IPS DF 6.9 (cell line): ENCODE measurements around the gene LRP1.

Source experiments
- DNase-seq: peaks from one replicate; pipeline ENCODE4 v3.0.0-alpha.2; 2013; ENCODE audit warnings: low read depth, low spot score
- H3K27ac ChIP-seq: one replicate; pipeline ENCODE4 v1.5.1; 2013; ENCODE audit warnings: low read length, control low read depth
- H3K27me3 ChIP-seq: 2 replicates; pipeline ENCODE4 v1.6.1; 2013; ENCODE audit warnings: mild to moderate bottlenecking, low read length; ENCODE audit not compliant: control insufficient read depth, insufficient read depth
- H3K36me3 ChIP-seq: 2 replicates; pipeline ENCODE4 v1.6.1; 2013; ENCODE audit warnings: low read length; ENCODE audit not compliant: control insufficient read depth, insufficient read depth
- H3K4me1 ChIP-seq: 2 replicates; pipeline ENCODE4 v1.6.1; 2013; ENCODE audit warnings: low read length; ENCODE audit not compliant: control insufficient read depth, insufficient read depth
- H3K4me3 ChIP-seq: 2 replicates; pipeline ENCODE4 v1.5.1; 2013; ENCODE audit warnings: mild to moderate bottlenecking, low read length
- H3K9me3 ChIP-seq: 2 replicates; pipeline ENCODE4 v1.6.1; 2013; ENCODE audit warnings: low read length, inconsistent platforms; ENCODE audit not compliant: control insufficient read depth, insufficient read depth
- WGBS: extraction: QIAGEN DNeasy Blood & Tissue Kit; methylation state at CpG from one replicate; pipeline ENCODE4 v1.1.7; 2013; ENCODE audit warnings: mixed read lengths, missing lambda C conversion rate; ENCODE audit not compliant: insufficient read length, insufficient coverage; 5-methylcytosine and 5-hydroxymethylcytosine counted together

The LRP1 gene

DNA sequence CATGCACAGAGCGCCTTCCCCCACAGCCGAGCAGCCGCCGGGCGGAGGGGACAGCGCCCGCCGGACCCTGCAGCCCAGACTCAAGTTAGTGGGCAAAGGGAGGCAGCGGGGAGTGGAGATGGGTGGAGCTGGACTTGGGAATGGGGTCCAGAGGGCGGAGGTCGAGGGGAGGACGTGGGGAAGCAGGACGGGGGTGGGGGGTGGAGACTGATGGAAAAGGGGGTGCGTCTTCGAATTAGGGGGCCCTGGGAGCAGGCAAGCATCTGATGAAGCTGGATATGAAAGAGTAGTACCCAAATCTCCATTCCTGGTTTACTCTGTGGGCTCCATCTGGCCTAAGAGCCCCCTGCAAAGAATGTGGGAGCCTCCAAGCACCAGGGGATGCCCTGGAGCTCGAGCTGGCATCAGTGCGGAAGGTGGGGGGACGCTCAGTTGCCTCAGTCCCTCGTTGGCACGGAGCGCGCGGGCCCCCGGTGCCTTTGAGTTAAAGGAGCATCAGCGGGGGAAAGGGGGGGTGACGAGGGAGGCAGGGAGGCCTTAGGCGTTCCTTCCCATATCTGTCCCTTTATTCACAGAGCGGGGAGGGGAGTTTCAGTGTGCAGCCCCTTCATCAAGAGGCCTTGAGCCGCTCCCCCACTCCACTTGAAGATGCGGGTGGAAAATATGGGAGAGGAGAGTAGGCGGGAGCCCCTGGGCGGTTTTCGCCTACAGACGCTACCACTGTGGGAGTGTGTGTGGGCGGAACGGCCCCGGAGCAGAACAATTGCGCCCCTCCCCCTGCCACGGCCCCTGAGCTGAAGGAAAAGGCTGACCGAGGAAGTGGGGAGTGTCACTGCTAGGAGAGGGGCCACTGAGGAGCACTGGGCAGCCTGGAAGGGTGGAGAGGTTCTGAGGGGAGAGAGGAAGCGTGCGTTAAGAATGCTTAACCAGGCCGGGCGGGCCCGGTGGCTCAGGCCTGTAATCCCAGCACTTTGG is 38.7 kb upstream of the LRP1 start:
- WGBS: no CpG with 5 or more reads among the region's 45 CpGs

DNA sequence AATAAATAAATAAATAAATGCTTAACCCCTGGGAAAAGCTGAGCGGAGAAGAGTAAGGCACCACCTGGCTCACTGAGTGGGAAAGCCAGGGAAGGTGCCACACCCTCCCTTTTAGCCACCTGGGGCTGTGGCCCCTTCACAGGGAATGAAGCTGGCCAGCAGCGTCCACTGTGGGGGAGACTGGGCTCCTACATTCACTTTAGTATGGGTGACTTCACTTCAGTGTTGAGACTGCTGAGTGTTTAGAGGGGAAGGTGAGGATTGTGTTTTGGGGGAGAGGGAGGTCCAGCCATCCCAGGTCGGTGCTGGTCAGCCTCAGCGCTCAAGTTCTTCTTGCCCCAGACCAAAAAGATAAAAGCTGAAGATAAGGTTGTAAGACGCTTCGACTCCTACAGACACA is 37.8 kb upstream of the LRP1 start:
- H3K27ac ChIP-seq: no peak overlapping the region
- no CpG with 5 or more reads among the region's 6 CpGs for WGBS
- DNase-seq: no peak
- H3K27me3 ChIP-seq: no peaks in the 10 kb centered on the region
- peaks cover 11% of the 10 kb centered on the region for H3K4me1 ChIP-seq
- peaks cover 10% of the 10 kb centered on the region; the same call in 1 of the 2 replicates for H3K36me3 ChIP-seq
- H3K4me3 ChIP-seq: no peak overlapping the region
- no peaks in the 10 kb centered on the region for H3K9me3 ChIP-seq

More for the DNA sequence above, 38.7 kb upstream of the LRP1 start:
- Histone ChIP-seq H3K9me3 (no peaks in the 10 kb centered on the region), H3K4me1 (peaks cover 9% of the 10 kb centered on the region), H3K27me3 (no peaks in the 10 kb centered on the region), H3K4me3 (peak overlapping the region; percentile 89), H3K27ac (no peak overlapping the region), H3K36me3 (peaks cover 7% of the 10 kb centered on the region; the same call in 1 of the 2 replicates)
- DNase-seq: no peak

DNA sequence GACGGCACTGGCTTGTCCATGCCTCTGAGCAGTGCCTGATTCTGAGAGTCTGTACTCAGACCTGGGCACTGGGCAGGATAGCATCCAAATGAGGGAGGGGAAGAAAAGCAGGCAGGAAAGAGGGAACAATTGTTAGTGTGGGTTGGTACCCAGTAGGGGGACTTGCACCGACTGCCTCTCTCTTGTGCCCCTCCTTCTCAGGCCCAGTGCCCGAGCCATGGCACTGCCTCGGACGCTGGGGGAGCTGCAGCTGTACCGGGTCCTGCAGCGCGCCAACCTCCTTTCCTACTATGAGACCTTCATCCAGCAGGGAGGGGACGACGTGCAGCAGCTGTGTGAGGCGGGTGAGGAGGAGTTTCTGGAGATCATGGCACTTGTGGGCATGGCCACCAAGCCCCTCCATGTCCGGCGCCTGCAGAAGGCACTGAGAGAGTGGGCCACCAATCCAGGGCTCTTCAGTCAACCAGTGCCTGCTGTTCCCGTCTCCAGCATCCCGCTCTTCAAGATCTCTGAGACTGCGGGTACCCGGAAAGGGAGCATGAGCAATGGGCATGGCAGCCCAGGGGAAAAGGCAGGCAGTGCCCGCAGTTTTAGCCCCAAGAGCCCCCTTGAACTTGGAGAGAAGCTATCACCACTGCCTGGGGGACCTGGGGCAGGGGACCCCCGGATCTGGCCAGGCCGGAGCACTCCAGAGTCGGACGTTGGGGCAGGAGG is 37.2 kb upstream of the LRP1 start:
- Histone ChIP-seq H3K36me3 (peaks cover 11% of the 10 kb centered on the region; the same call in 1 of the 2 replicates), H3K9me3 (no peaks in the 10 kb centered on the region), H3K4me3 (no peak overlapping the region), H3K27me3 (no peaks in the 10 kb centered on the region), H3K27ac (no peak overlapping the region), H3K4me1 (peaks cover 8% of the 10 kb centered on the region)
- DNase-seq: no peak
- WGBS: no CpG with 5 or more reads among the region's 22 CpGs

DNA sequence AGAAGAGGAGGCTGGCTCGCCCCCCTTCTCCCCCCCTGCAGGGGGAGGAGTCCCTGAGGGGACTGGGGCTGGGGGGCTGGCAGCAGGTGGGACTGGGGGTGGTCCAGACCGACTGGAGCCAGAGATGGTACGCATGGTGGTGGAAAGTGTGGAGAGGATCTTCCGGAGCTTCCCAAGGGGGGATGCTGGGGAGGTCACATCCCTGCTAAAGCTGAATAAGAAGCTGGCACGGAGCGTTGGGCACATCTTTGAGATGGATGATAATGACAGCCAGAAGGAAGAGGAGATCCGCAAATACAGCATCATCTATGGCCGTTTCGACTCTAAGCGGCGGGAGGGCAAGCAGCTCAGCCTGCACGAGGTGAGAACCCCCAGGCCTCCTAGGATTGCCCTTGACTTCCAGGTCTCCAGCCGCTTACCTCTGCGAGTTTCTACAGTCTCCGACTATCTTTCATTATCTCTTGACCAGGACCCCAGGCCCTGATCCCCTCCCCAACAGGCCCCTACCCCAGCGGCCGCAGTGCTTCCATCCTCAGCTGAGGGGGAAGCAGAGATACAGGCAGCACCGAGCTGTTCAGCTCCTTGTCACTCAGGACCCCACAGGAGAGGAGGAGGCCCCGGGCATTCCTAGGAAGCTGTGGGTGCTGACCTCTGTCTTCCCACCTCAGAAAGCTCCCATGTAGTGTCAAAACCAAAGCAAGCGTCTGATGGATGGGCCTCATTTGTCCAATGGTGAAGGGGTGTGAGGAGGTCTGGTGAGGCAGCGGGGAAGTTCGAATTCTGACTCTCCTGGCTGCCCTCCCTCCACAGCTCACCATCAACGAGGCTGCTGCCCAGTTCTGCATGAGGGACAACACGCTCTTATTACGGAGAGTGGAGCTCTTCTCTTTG is 36.4 kb upstream of the LRP1 start:
- peaks cover 11% of the 10 kb centered on the region; the same call in 1 of the 2 replicates for H3K36me3 ChIP-seq
- DNase-seq: no peak
- no CpG with 5 or more reads among the region's 25 CpGs for WGBS
- no peaks in the 10 kb centered on the region for H3K27me3 ChIP-seq
- H3K4me1 ChIP-seq: peaks cover 8% of the 10 kb centered on the region
- no peaks in the 10 kb centered on the region for H3K9me3 ChIP-seq
- no peak overlapping the region for H3K4me3 ChIP-seq
- no peak overlapping the region for H3K27ac ChIP-seq

DNA sequence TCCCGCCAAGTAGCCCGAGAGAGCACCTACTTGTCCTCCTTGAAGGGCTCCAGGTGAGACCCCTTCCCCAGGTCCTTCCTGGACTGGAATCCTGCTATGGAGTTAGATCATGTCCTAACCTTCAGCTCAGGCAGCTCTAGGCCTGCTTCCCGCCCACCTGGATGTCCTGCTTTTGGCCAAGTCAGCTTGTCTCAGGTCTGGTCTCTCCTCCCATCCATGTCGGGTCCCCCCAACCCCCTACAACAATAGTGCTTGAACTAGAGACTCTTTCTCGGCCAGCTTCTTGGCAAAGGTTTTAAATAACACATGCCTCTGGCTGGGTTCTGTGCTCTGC is 35.8 kb upstream of the LRP1 start:
- Histone ChIP-seq H3K27me3 (no peaks in the 10 kb centered on the region), H3K36me3 (peaks cover 11% of the 10 kb centered on the region; the same call in 1 of the 2 replicates), H3K9me3 (no peaks in the 10 kb centered on the region), H3K4me3 (no peak overlapping the region), H3K27ac (no peak overlapping the region), H3K4me1 (peaks cover 8% of the 10 kb centered on the region)
- WGBS: no CpG with 5 or more reads among the region's 5 CpGs
- DNase-seq: no peak

DNA sequence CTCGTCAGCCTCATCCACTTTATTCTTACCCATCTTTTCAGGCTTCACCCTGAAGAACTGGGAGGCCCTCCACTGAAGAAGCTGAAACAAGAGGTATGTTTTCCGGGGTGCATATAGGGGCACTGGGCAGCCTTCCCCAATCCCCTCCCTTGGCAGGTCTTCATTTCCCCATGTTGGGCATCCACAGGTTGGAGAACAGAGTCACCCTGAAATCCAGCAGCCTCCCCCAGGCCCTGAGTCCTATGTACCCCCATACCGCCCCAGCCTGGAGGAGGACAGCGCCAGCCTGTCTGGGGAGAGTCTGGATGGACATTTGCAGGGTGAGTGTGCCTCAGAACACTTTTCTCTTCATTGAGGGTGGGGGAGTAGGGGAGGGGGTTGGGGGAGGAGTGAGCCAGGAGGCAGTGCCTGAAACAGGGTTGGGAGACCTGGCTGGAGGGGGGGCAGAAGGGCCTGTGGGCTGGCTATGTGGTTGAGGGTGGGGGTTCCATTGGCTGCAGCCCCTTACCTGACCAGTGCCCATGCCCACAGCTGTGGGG is 35.3 kb upstream of the LRP1 start:
- no peak overlapping the region for H3K4me3 ChIP-seq
- peaks cover 11% of the 10 kb centered on the region; the same call in 1 of the 2 replicates for H3K36me3 ChIP-seq
- no peaks in the 10 kb centered on the region for H3K9me3 ChIP-seq
- no peak for DNase-seq
- no peak overlapping the region for H3K27ac ChIP-seq
- whole genome bisulfite sequencing: no CpG with 5 or more reads among the region's 4 CpGs
- peaks cover 8% of the 10 kb centered on the region for H3K4me1 ChIP-seq
- no peaks in the 10 kb centered on the region for H3K27me3 ChIP-seq

DNA sequence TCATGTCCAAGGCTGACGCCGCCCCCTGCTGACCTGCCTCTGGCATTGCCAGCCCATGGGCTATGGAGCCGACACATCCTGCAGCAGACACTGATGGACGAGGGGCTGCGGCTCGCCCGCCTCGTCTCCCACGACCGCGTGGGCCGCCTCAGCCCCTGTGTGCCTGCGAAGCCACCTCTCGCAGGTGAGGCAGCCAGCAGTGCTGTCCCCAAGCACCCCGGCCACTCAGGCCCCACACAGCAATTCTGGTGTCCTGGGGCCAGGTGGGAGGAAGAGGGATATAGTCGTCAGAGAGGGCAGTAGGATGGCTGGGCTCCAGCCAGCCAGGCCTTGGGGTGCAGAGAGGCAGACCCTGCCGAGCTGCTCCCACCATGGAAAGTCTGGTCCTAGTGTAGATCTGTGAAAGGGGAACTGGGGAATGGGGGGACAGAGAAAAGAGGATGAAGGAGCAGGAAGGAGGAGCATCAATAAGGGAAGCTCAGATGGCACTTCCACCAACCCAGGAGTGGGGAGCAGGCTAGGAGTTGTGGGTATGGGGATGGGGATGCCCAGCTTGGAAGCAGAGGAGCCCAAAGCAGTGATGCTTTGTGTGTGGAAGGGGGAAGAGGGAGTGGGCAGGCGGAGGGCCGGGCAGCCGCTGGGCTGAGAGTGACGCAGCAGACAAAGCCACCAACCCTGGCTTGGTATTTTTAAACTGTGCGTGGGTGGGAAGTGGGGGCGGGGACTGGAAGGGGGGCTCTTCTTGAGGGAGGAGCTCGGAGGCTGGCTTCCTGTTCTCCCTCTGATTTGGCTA is 34.7 kb upstream of the LRP1 start:
- peaks cover 11% of the 10 kb centered on the region; the same call in 1 of the 2 replicates for H3K36me3 ChIP-seq
- WGBS: no CpG with 5 or more reads among the region's 24 CpGs
- no peak overlapping the region for H3K4me3 ChIP-seq
- peaks cover 8% of the 10 kb centered on the region for H3K4me1 ChIP-seq
- no peak overlapping the region for H3K27ac ChIP-seq
- H3K9me3 ChIP-seq: no peaks in the 10 kb centered on the region
- no peak for DNase-seq
- no peaks in the 10 kb centered on the region for H3K27me3 ChIP-seq

DNA sequence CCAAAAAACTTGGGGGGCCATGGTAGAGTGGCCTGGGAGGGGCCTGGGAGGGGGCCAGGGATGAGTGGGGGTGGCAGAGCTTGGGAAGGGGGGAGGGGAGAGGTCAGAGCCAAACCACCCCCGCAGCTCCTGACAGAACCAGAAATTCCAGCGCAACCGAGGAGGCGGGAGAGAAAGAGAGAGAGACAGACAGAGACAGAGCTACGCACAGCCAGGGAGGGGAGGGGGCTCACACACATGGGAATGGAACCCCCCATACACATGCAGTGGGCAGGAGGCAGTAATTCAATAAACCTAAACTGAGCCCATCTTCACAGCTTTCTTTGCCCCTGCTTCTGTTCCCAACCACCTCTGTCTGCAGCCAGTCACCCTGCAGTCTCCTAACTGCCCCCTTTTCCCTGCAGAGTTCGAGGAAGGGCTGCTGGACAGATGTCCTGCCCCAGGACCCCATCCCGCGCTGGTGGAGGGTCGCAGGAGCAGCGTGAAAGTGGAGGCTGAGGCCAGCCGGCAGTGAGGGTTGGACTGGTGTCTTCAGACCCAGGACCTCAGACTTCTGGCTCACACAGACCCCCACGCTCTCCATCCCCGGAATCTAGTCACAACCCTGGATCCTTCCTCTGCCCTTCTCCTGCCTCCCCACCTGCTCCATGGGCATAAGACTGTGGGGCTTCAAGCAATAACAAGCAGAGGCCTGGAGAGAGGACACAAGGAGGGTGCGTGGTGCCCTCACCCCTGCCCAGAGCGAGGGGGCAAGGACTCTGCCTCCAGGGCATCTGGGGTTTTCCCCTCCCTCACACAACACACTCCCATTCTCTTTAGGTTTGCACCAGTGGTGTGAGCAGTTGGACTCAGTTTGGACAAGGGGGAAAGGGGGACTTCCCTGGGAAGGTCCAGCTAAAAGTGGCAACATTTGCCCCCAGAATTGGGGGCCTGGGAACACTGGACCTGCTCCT is 33.8 kb upstream of the LRP1 start:
- peaks cover 11% of the 10 kb centered on the region; the same call in 1 of the 2 replicates for H3K36me3 ChIP-seq
- peaks cover 8% of the 10 kb centered on the region for H3K4me1 ChIP-seq
- no CpG with 5 or more reads among the region's 15 CpGs for WGBS
- no peaks in the 10 kb centered on the region for H3K27me3 ChIP-seq
- no peaks in the 10 kb centered on the region for H3K9me3 ChIP-seq
- H3K27ac ChIP-seq: no peak overlapping the region
- no peak for DNase-seq
- no peak overlapping the region for H3K4me3 ChIP-seq
